Measurements from ENCODE around the gene PINLYP.
"Not testable (repeated sequence)": the region's sequence is repeated elsewhere in the genome, so short reads cannot be mapped to it uniquely, and the experiment has no call there.

PINLYP gene

GRCh38 chr19:43598445-43599240 lies 23.0 kb downstream of the PINLYP start:
- no peak for FAIRE-seq

DNA sequence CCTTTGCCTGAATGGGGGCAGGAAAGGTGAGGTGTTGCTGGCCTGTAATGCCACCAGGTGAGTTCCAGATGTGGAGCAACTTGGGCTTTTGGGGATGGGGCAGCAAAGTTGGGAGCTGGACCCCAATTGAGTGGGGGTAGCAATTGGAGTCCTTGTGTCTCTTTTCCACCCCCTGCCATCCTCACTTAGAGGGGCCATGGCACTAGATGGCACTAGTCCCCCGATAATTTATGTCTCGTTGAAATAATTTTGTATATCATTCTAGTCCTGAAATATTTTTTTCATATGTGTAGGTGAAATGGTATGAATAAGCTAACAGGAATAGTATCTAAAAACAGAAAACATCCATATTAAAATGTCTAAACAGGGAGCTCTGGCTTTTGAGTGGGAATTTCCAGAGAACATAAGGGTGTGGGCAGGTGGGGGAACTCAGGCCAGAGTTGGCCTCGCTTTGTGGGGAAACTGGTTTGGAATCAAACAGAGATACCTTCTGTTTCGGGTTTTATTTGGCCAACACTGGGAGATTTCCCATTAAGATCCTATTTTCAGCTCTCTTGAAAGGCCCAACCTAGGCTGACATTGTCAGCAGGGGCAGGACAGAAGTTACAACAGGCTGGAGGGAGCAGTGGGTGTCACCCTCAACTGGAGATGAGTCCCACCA lies 24.2 kb downstream of the PINLYP start:
- FAIRE-seq: no peak
- no peak for DNase-seq (ENCODE audit: insufficient read length, low spot score)

More at GRCh38 chr19:43598445-43599240, 23.0 kb downstream of the PINLYP start:
- no peak for DNase-seq (ENCODE audit: insufficient read length, low spot score)

DNA sequence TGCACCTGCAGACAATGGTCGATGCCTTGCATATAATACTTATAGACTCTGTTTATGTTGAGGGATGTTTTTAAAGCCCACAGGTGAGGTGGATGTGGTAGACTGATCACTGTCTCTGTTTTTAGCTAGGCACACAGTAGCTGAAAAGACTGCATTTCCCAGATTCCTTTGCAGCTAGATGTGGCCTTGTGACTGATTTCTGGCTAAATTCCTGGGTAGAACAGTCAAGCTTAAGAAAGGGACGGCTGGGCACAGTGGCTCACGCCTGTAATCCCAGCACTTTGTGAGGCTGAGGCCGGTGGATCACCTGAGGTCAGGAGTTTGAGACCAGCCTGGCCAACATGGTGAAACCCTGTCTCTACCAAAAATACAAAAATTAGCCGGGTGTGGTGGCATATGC lies 24.7 kb downstream of the PINLYP start:
- not testable (repeated sequence) for FAIRE-seq; DNase-seq (ENCODE audit: insufficient read length, low spot score)

DNA sequence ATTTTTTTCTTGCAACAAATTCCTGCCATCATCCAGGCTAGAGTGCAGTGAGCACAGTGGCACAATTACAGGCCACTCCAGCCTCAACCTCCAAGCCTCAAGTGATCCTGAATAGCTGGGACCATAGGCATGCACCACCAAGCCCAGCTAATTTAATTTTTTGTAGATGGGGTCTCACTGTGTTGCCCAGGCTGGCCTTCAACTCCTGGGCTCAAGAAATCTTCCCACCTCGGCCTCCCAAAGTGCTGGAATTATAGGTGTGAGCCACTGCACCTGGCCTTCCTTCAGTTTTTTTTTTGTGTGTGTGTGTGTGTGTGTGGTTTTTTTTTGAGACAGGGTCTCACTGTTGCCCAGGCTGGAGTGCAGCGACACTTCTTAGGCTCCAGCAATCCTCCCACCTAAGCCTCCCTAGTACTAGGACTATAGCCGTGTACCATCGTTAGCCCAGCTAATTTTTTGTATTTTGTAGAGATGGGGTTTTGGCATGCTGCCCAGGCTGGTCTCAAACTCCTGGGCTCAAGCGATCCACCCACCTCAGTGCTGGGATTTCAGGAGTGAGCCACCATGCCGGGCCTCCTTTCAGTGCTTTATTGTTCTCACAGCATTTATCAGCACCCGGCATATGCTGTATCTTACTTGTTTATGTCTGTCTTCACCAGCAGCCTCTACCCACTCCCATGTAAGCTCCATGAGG lies 30.4 kb downstream of the PINLYP start:
- DNase-seq (ENCODE audit: insufficient read length, low spot score): no peak
- no peak for FAIRE-seq

GRCh38 chr19:43606569-43607229 lies 31.1 kb downstream of the PINLYP start:
- FAIRE-seq: no peak
- no peak for DNase-seq (ENCODE audit: insufficient read length, low spot score)

DNA sequence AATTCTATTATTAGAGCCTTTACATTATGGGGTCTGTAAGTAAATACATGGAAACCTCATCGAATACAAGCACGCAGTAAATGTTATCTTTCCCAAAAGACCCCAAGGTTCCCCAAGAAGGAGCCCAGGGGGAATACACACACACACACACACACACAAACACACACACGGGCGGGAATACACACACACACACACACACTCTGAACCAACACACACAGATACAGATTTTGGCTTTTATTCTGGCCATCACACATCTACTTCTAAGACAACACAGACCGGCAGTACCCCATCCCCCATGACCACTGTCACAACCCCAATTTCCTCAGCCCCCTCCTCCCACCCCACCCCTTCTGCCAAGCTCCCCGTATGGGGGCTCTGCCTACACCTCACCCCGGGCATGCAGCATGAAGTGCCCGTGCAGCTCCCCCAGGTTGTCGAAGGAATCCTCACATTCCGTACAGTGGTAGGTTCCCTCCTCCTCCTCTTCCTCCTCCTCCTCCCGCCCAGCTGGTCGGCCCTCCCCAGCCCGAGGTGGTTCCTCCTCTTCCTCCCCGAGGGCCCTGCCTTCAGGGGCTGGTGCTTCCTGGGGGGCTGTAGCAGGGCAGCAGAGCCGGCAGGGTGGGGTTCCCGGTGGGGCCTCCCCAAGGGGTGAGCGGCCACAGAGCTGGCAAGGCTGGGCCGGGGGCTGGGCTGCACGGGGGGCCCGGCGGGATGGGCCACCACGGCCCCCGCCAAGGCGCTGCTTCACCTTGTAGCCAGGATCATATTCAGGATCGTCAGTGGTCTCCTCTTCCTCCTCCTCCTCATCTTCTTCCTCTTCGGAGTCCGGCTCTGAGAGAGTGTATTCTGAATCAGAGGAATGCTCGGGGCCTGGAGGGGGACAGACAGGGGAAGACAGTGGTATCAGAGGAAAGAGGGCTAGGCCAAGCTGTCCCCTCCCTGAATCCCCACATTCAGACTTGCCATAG lies 31.9 kb downstream of the PINLYP start:
- DNase-seq (ENCODE audit: insufficient read length, low spot score): no peak
- no peak for FAIRE-seq

- FAIRE-seq (no peak), DNase-seq (ENCODE audit: insufficient read length, low spot score) (no peak)
These were observed 34.3 kb downstream of the PINLYP start for GRCh38 chr19:43609872-43610271.

DNA sequence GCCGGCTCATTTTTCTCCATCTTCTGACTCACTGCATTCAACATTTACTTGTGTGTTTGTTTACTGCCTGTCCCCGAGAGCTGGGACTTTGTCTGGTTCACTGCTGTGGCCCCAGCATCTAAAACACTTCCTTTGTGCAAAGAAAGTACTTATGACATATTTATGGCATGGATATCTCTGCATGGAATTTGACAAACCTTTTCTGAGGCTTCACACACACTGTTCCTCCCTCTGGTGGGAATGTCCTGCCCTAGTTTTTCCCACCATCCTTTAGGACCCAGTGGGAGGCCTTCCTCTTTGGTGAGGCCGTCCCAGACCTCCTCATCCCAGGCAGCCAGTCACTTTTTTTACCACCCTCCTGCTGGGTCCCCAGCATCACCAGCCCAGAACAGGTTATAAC lies 34.9 kb downstream of the PINLYP start:
- FAIRE-seq (no peak), DNase-seq (ENCODE audit: insufficient read length, low spot score) (no peak)

DNA sequence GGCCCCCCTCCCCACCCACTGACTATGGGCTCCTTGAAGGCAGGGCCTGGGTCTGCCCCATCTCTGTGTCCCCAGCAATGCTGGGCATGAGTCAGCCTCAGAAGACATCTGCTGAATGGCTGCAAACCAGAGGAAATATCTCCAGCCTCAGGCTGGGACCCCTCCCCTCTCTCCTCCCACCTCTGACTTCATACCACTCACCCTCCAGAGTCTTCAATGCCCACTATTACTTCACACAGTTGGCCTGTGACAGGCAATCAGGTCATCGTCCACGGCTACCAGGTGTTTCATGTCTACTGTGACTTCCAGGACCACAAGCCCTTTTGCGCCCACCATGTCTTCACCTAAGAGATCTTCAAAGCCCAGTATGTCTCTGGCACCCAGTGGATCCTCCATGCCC lies 36.2 kb downstream of the PINLYP start, which contains the start of gene SRRM5:
TSS of gene SRRM5 (plus strand) at position 301 of the 400 bp plus-strand sequence. CDS start at position 335, 34 bp downstream.
- FAIRE-seq: no peak
- DNase-seq (ENCODE audit: insufficient read length, low spot score): no peak

GRCh38 chr19:43612374-43612773 lies 36.8 kb downstream of the PINLYP start:
- no peak for FAIRE-seq
- no peak for DNase-seq (ENCODE audit: insufficient read length, low spot score)

GRCh38 chr19:43616306-43616705 lies 40.7 kb downstream of the PINLYP start:
- DNase-seq (ENCODE audit: insufficient read length, low spot score) (no peak), FAIRE-seq (no peak)

GRCh38 chr19:43616954-43617353 lies 41.4 kb downstream of the PINLYP start:
- FAIRE-seq (no peak), DNase-seq (ENCODE audit: insufficient read length, low spot score) (no peak)

DNA sequence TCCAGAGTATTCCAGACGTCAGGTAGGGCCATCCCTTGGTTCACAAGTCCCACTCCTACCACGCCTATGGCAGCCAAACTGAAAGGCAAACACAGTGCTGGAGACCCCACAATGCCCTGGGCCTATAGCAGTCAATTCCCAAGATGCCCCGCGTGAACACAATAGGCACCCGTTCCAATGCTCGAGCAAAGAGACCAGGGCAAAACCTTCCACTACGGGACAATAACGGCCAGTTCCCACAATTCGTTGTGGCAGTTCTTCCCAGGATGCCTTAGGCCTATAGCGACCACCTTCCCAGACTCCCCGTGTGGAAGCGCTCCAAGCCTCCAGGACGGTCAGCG lies 43.3 kb downstream of the PINLYP start:
- peak; percentile 58 for DNase-seq (ENCODE audit: insufficient read length, low spot score)
- FAIRE-seq: no peak

GRCh38 chr19:43619262-43620060 lies 43.9 kb downstream of the PINLYP start, which contains the start of gene ZNF428:
TSS of gene ZNF428 (minus strand) at chr19:43619629. CDS start at chr19:43614304, 5,325 bp downstream.
- FAIRE-seq (peak; percentile 96), DNase-seq (ENCODE audit: insufficient read length, low spot score) (peak; percentile 93)

GRCh38 chr19:43620061-43621001 lies 44.7 kb downstream of the PINLYP start:
- FAIRE-seq: peak; percentile 14

GRCh38 chr19:43622070-43622469 lies 46.5 kb downstream of the PINLYP start:
- no peak for DNase-seq (ENCODE audit: insufficient read length, low spot score)
- FAIRE-seq: no peak

More at GRCh38 chr19:43620061-43621001, 44.7 kb downstream of the PINLYP start:
- DNase-seq (ENCODE audit: insufficient read length, low spot score): no peak

- DNase-seq (ENCODE audit: insufficient read length, low spot score) (no peak), FAIRE-seq (no peak)
These were observed 47.4 kb downstream of the PINLYP start for GRCh38 chr19:43622956-43623355.
